ENCODE data around the gene C1orf210. TPM values are rescaled to one million over a fixed set of nuclear protein-coding genes. Genes with fewer than 3 reads are reported as not detected.

The C1orf210 gene
- total RNA-seq, 1 donor from 2014 or later = not detected

GRCh38 chr1:43274804-43275180 is 10.6 kb downstream of the C1orf210 start:
- no peak for DNase-seq (ENCODE audit: low read depth, low spot score)

GRCh38 chr1:43274125-43274803 is 11.1 kb downstream of the C1orf210 start:
- peak; percentile 36 for DNase-seq (ENCODE audit: low read depth, low spot score)

GRCh38 chr1:43273708-43274107 is 11.7 kb downstream of the C1orf210 start:
- DNase-seq (ENCODE audit: low read depth, low spot score) = no peak

- no peak for DNase-seq (ENCODE audit: low read depth, low spot score)
These were observed 12.5 kb downstream of the C1orf210 start for GRCh38 chr1:43272576-43273571.

DNA sequence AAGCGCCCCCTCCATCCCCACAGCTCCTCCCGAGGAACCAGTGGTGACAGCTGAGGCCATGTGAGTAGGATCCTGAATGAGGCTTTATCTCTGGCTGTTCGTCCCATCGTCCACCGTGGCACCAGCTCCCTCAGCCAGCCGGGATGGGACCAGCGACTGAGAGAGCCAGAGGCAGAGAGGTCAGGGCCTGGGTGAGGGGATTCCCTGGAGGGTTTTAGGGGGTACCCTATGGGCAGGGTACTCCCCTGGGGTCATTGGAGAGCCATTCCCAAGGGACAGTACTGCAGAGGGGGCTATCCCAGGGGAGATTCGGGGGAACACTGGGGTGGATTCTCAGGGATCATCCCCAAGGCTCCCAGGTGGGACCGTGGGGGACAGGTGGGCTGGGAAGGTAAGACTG is 13.2 kb downstream of the C1orf210 start:
- no peak for DNase-seq (ENCODE audit: low read depth, low spot score)

- DNase-seq (ENCODE audit: low read depth, low spot score) = no peak
These were observed 13.9 kb downstream of the C1orf210 start for GRCh38 chr1:43271186-43272118.

DNA sequence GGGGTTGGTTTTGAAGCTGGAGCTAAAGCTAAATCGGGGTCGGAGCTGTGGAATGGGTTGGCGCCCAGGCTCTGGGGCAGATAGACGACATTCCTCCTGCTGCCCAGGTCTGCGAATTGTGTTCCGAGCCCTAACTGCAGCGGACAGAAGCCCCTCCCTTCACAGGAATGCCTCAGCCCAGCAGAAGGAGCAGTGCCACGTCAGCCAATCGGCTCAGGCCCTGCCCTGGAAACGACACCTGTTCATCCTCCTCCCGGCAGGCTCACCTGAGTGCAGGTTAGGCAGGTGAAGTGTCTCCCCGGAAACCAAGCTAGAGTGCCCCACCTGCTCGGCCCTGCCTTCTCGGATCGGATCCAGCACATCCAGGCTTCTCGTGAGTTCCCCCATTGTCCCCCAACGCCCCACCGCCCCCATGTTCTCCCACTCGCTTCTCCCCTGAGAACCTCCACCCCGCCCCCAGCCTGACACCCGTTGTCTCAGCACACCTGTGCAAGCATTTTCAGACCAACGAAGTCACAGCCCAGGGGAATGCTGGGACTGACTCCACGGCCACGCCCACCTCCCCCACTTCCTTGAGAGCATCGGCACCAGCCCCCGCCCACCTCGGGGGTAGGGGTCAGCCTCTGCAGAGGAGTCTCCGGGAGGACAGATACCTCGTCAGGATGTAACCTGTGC is 14.8 kb downstream of the C1orf210 start:
- DNase-seq (ENCODE audit: low read depth, low spot score) = no peak

- no peak for DNase-seq (ENCODE audit: low read depth, low spot score)
These were observed 15.6 kb downstream of the C1orf210 start, which contains the start of gene TMEM125 for GRCh38 chr1:43269627-43270375. Gene TMEM125, plus strand, starts transcription at chr1:43269983. Its CDS starts 2,740 bp downstream, at chr1:43272723.

DNA sequence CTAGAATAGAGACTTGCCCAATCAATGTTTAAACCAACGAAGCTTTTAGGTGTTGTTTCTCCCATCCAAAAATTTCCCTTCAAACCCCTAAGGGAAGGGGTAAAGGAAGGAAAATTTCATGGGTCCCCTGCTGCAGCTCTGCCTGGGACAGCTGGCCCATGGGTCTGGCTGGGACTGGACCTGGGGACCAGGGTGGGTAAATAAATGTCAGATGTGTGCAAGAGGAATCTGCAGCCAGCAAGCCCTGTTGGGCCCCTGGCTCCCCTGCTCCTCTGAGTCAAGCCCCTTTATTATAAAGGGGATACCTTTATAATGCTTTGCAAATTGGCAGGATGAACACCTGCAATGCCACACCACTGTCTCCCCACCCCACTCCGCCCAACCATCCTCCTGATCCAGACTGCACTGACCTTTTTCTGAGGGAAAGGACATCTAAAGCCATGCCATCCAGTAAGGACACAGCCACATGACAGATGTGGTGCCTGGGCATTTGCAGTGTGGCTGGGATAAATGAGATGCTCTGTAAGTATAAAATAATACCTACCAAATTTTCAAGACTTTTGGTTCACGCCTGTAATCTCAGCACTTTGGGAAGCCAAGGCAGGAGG is 17.5 kb downstream of the C1orf210 start:
- no peak for DNase-seq (ENCODE audit: low read depth, low spot score)

DNA sequence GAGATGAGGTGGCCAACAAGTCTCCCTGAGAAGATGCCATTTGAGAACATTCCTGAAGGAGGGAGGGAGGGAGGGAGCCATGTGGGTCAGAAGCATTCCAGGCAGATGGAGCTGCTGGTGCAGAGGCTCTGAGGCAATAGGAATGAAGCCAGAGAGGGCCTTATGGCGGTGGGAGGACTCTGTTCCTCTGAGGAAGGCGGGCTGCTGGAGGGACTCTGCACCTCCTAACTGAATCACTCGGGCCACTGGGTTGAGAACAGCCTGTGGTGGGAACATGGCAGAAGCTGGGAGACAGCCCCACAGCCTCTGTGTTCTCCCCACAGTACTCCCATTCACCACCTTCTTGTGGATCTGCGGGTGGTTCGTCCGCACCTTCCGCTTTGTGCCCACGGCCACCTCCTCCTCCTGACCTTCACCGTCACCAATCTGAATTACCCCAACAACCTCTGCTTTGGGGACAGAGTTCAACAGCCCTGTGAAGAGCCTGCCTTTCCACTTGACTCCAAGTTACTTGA is 18.0 kb downstream of the C1orf210 start:
- DNase-seq (ENCODE audit: low read depth, low spot score) = no peak

DNA sequence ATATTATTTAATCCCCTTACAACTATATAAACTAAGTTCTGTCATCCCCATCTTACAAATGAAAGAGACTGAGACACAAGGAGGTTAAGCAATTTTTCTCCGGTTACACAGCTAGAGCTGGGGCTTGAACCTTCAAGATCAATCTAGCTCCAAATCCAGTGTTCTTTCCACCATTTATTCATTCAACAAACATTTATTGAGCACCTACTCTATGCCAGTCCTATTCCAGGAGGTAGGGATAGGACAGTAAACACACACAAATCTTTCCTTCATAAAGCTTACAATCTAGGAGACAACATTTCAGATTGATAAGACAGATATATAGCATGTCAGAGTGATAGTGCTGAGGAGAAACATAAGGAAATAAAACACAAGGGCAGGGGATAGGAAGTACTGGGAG is 18.5 kb downstream of the C1orf210 start:
- no peak for DNase-seq (ENCODE audit: low read depth, low spot score)

DNA sequence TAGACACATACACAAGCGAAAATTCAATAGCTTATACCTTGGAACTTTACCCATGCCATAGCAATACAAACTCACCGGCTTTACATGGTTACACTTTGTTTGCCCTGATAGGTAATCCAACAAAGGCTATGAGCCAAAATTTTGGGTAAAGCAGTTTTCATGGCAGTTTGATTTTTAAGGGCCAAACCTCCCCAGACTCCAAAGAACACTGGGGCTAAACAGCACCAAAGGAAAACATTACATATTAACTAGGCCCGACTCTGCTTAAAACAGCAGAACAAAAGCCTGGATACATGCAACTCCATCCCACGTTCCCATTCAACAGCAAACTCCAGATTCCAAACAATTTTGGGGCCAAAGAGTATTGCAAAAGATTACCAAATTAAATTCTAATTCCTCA is 19.9 kb downstream of the C1orf210 start:
- no peak for DNase-seq (ENCODE audit: low read depth, low spot score)

DNA sequence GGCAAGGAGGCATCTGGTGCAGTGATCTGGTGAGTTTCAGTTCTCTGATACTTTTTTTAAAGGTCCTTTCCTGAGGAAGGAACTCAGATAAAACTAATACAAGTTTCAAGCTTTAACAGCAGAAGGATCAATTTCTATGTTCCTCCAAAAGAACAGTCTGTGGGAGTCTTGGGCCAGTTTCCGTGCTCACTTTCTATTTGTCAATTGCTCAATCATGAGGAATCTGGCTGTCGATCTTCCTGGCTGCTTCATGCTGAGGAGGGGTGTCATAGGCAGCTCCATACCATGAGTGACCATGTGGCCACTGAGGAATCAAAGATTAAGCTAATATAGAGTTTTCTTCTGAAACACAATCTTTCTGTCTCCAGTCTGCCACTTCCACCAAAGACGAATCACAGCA is 27.0 kb downstream of the C1orf210 start:
- no peak for DNase-seq (ENCODE audit: low read depth, low spot score)

DNA sequence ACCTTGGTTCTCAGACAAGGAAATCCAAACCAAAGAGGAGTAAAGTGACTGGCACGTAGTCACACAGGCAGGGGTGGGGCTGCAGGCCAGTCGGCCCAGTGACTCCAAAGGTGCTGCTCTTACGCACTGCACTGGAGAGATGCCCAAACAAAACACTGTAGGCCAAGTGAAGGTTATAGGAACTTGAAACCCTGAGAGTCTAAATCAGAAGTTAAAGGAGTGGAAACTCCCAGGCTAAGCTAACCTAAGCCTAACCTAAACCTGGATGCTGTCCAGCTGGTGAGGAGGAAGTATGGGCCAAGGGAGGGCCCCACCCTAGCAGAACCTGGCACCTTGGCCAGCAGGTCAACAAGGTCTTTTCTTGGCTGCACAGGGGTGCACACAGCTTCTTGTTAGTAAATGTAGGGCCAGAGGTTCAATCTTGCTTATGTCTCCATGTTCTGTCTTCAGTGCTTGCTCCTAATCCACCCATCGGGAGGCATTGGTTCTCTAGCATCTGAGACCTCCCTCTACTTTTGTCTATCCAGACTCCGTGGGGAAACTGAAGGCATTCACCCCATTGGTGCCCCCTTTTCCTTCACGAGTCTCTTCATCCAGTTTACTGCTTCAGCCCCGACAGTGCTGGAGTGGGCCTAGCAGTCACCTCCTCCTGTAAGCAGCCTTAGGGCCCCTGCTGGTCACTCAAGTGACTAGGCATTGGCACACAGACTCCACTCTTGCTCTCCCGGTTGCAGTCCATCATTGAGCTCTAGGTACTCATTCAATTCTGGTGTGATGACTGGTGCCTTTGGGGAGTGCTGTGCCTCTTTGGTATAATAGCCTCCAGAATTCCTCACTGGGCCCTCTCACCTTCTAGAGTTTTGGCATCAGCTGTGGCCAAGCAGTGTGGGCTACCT is 28.5 kb downstream of the C1orf210 start:
- DNase-seq (ENCODE audit: low read depth, low spot score) = no peak

GRCh38 chr1:43255438-43256210 is 29.8 kb downstream of the C1orf210 start:
- DNase-seq (ENCODE audit: low read depth, low spot score) = no peak

DNA sequence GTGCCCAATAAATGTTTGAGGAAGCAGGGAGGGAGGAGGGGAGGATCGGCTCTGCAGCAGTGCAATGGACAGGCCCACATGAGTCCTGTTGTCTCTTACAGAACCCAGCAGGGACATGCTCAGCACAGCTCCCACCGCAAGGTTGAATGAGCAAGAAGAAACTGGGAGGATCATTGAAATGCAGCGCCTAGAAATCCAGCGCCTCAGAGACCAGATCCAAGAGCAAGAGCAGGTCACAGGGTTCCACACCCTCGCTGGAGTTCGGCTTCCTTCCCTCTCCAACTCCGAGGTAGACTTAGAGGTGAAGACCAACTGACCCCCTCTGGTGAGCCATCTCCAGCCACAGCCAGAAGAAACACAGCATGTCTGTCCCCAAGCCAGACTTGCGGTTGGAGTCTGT is 31.5 kb downstream of the C1orf210 start:
- DNase-seq (ENCODE audit: low read depth, low spot score) = no peak

DNA sequence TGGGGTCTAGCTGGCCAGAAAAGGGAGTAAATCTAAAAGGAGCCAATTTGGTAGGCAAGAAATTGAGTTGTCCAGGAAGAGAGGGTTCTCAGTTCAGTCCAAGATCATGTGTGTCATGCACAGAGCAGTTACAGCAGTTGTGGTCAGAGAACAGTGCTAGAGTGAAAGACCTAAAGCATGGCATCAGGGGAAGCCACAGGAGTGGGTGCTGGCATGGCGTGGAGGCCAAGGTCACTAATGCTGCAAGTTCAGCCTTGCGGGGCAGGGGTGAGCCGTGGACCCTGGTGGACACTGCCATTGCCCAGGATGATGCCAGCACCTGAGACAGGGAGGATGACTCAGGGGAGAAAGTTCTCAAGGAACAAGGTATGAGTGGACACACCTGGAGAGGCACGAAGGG is 32.2 kb downstream of the C1orf210 start:
- DNase-seq (ENCODE audit: low read depth, low spot score) = no peak

DNA sequence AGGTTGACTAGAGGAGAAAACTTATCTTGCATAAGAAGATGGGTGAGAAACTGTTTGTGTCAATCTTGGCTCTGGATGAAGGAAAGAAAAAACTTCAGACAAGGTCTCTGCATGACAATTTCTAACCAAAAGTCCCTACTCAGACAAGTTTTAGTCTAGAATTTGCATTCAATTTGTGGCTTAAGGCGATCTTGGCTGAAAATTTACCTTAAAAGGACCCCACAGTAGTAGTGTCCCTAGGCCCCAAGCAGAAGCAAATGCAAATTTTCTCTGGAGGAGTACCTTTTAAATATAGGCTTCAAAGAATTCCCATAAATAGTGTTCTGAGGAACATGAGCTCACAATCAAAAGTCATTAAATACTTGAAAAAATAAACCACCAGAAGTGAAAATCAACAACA is 33.2 kb downstream of the C1orf210 start:
- DNase-seq (ENCODE audit: low read depth, low spot score) = no peak
